HCT116 (cell line): ENCODE data around the gene TMEM81. TPM values are rescaled to one million over a fixed set of nuclear protein-coding genes. Genes with fewer than 3 reads are reported as not detected.

ENCODE experiments used
- ATAC-seq: fragments of 200-7000 bp; cut with Tn5 transposase; 2 replicates; pipeline ENCODE4 v1.9.1; 2020; ENCODE audit warnings: mild to moderate bottlenecking, moderate library complexity
- BruUV-seq: library from RNA; stranded (reverse); fragments of 400-500 nt; replicated peaks from 2 replicates; lab custom pipeline; 2021; lab: Mats Ljungman, UMichigan
- CTCF ChIA-PET: fragments of 300-600 bp; sonication (Branson Sonifier 250); formaldehyde crosslinking; loops from one replicate; lab custom pipeline; 2021; ENCODE audit warnings: antibody characterized with exemption; lab: Charles Lee
- POLR2A ChIA-PET: fragments of 300-600, 350-600 bp; sonication (Branson Sonifier 250); formaldehyde crosslinking; loops from one replicate; lab custom pipeline; 2021; ENCODE audit warnings: antibody characterized with exemption; lab: Charles Lee
- RAD21 ChIA-PET, 2 experiments: fragments of 300-600 bp; sonication (Branson Sonifier 250); formaldehyde crosslinking; loops; one replicate each; lab custom pipeline; 2023; ENCODE audit warnings: low total read pairs in 2 of 2; ENCODE audit not compliant: uncharacterized antibody in 2 of 2, unreplicated experiment in 2 of 2, low non-redundant PET in 1 of 2; lab: Charles Lee
- DNase-seq: peaks from one replicate; pipeline ENCODE4 v3.0.0-alpha.2; 2010; ENCODE audit warnings: low read depth, low spot score
- H2AFZ ChIP-seq: fragments of 200-600 bp; shearing (Covaris generic), sonication (generic); 2 replicates; pipeline ENCODE4 v1.6.1; 2017; ENCODE audit warnings: low read depth, mixed run types, mixed read lengths, antibody characterized with exemption, low read length; ENCODE audit not compliant: poor library complexity, severe bottlenecking
- H3K27ac ChIP-seq: 2 replicates; pipeline ENCODE4 v1.5.1; 2012; ENCODE audit warnings: low read depth, low read length
- H3K27me3 ChIP-seq: fragments of 200-600 bp; sonication (generic); 2 replicates; pipeline ENCODE4 v1.6.1; 2016; ENCODE audit warnings: mixed run types, low read length, mixed read lengths; ENCODE audit not compliant: insufficient read depth
- H3K36me3 ChIP-seq, 2 experiments: fragments of 200-500 bp in 1 of 2; fragments of 200-600 bp in 1 of 2; sonication (Bioruptor generic) in 1 of 2; sonication (generic) in 1 of 2; 2 replicates each; pipeline versions ENCODE4 v1.5.1 to v1.6.1; 2014 to 2016; ENCODE audit warnings: low read length in 2 of 2, inconsistent platforms in 1 of 2, mixed read lengths in 1 of 2, mixed run types in 1 of 2; ENCODE audit not compliant: insufficient read depth in 2 of 2, control insufficient read depth in 1 of 2
- H3K4me1 ChIP-seq, 2 experiments: fragments of 200-600 bp in 1 of 2; sonication (generic) in 1 of 2; 2 replicates each; pipeline versions ENCODE4 v1.5.1 to v1.6.1; 2012 to 2017; ENCODE audit warnings: low read length in 2 of 2, inconsistent platforms in 1 of 2, mild to moderate bottlenecking in 1 of 2, mixed read lengths in 1 of 2, mixed run types in 1 of 2, moderate library complexity in 1 of 2; ENCODE audit not compliant: insufficient read depth in 2 of 2, control insufficient read depth in 1 of 2
- H3K4me2 ChIP-seq: fragments of 200-600 bp; sonication (generic); 2 replicates; pipeline ENCODE4 v1.6.1; 2017; ENCODE audit warnings: mixed run types, low read length, mixed read lengths
- H3K4me3 ChIP-seq, 2 experiments: fragments of 200-600 bp in 1 of 2; sonication (generic) in 1 of 2; replicated peaks in 1 of 2; 2 replicates each; pipeline ENCODE4 v1.5.1; 2011 to 2016; ENCODE audit warnings: low read length in 2 of 2, control low read depth in 1 of 2, low read depth in 1 of 2, mild to moderate bottlenecking in 1 of 2, mixed read lengths in 1 of 2, mixed run types in 1 of 2
- H3K79me2 ChIP-seq: fragments of 200-600 bp; sonication (generic); 2 replicates; pipeline ENCODE4 v1.6.1; 2017; ENCODE audit warnings: mild to moderate bottlenecking, mixed run types, low read length, moderate library complexity, mixed read lengths; ENCODE audit not compliant: insufficient read depth
- H3K9ac ChIP-seq: fragments of 200-600 bp; sonication (generic); 2 replicates; pipeline ENCODE4 v1.6.1; 2016; ENCODE audit warnings: low read length, mixed read lengths
- H3K9me2 ChIP-seq: fragments of 200-600 bp; sonication (generic), shearing (Covaris generic); 2 replicates; pipeline ENCODE4 v1.6.1; 2017; ENCODE audit warnings: mixed run types, mild to moderate bottlenecking, moderate library complexity; ENCODE audit not compliant: insufficient read depth
- H3K9me3 ChIP-seq, 2 experiments: fragments of 200-500 bp in 1 of 2; fragments of 200-600 bp in 1 of 2; sonication (Bioruptor generic) in 1 of 2; sonication (generic) in 1 of 2; 2 replicates each; pipeline ENCODE4 v1.6.1; 2014 to 2017; ENCODE audit warnings: low read length in 2 of 2, mixed read lengths in 2 of 2, inconsistent platforms in 1 of 2, low read depth in 1 of 2, mild to moderate bottlenecking in 1 of 2, mixed run types in 1 of 2, moderate library complexity in 1 of 2; ENCODE audit not compliant: control insufficient read depth in 1 of 2, insufficient read depth in 1 of 2
- H4K20me1 ChIP-seq: fragments of 200-600 bp; sonication (generic), shearing (Covaris generic); 2 replicates; pipeline ENCODE4 v1.6.1; 2017; ENCODE audit warnings: mixed run types, mild to moderate bottlenecking, moderate library complexity; ENCODE audit not compliant: insufficient read depth
- ATF3 ChIP-seq: IDR thresholded peaks from 2 replicates; pipeline ENCODE4 v1.6.1; 2012
- CBX3 ChIP-seq: IDR thresholded peaks from 2 replicates; pipeline ENCODE4 v1.6.1; 2012; ENCODE audit warnings: low read depth
- CEBPB ChIP-seq: IDR thresholded peaks from 2 replicates; pipeline ENCODE4 v1.6.1; 2012; ENCODE audit warnings: low read depth
- CTCF ChIP-seq, 3 experiments: fragments of 200-600 bp in 1 of 3; sonication (generic) in 1 of 3; IDR thresholded peaks in 2 of 3; conservative IDR thresholded peaks in 1 of 3; 2 replicates each; pipeline ENCODE4 v1.5.1; 2012 to 2017; ENCODE audit warnings: low read depth in 2 of 3, low read length in 2 of 3, antibody characterized with exemption in 1 of 3, borderline replicate concordance in 1 of 3, control low read depth in 1 of 3, mild to moderate bottlenecking in 1 of 3, mixed read lengths in 1 of 3, mixed run types in 1 of 3, moderate library complexity in 1 of 3; ENCODE audit not compliant: insufficient read depth in 1 of 3
- EGR1 ChIP-seq: IDR thresholded peaks from 2 replicates; pipeline ENCODE4 v1.6.1; 2012; ENCODE audit warnings: low read depth
- ELF1 ChIP-seq: IDR thresholded peaks from 2 replicates; pipeline ENCODE4 v1.6.1; 2012; ENCODE audit warnings: low read depth, borderline replicate concordance
- EZH2 ChIP-seq: fragments of 200-600 bp; sonication (generic); IDR thresholded peaks from 2 replicates; pipeline ENCODE4 v1.6.1; 2017; ENCODE audit warnings: antibody characterized with exemption, mixed run types
- EZH2phosphoT487 ChIP-seq: fragments of 200-600 bp; IDR thresholded peaks from 2 replicates; pipeline ENCODE4 v1.6.1; 2018; ENCODE audit warnings: antibody characterized with exemption, borderline replicate concordance
- FOSL1 ChIP-seq: IDR thresholded peaks from 2 replicates; pipeline ENCODE4 v1.6.1; 2012; ENCODE audit warnings: low read depth
- JUND ChIP-seq: IDR thresholded peaks from 2 replicates; pipeline ENCODE4 v1.6.1; 2012
- MAX ChIP-seq: IDR thresholded peaks from 2 replicates; pipeline ENCODE4 v1.6.1; 2012
- POLR2A ChIP-seq: IDR thresholded peaks from 2 replicates; pipeline ENCODE4 v1.7.0; 2011; ENCODE audit warnings: borderline replicate concordance; ENCODE audit not compliant: insufficient read depth, insufficient read length; ENCODE audit errors: extremely low read depth
- POLR2AphosphoS5 ChIP-seq: IDR thresholded peaks from 2 replicates; pipeline ENCODE4 v1.6.1; 2011; ENCODE audit warnings: mild to moderate bottlenecking, low read depth, low read length, moderate library complexity
- RAD21 ChIP-seq: IDR thresholded peaks from 2 replicates; pipeline ENCODE4 v1.6.1; 2012; ENCODE audit warnings: low read depth, mild to moderate bottlenecking
- REST ChIP-seq: IDR thresholded peaks from 2 replicates; pipeline ENCODE4 v1.6.1; 2012; ENCODE audit warnings: low read depth
- SIN3A ChIP-seq: IDR thresholded peaks from 2 replicates; pipeline ENCODE4 v1.6.1; 2012; ENCODE audit warnings: low read depth
- SP1 ChIP-seq: IDR thresholded peaks from 2 replicates; pipeline ENCODE4 v1.6.1; 2012; ENCODE audit warnings: low read depth
- SRF ChIP-seq: IDR thresholded peaks from 2 replicates; pipeline ENCODE4 v1.6.1; 2012; ENCODE audit warnings: low read depth
- TCF7L2 ChIP-seq: IDR thresholded peaks from 2 replicates; pipeline ENCODE4 v1.7.0; 2011; ENCODE audit warnings: borderline replicate concordance, inconsistent platforms; ENCODE audit not compliant: insufficient read depth, insufficient read length; ENCODE audit errors: extremely low read depth
- YY1 ChIP-seq: IDR thresholded peaks from 2 replicates; pipeline ENCODE4 v1.6.1; 2011; ENCODE audit warnings: low read length, low read depth, moderate library complexity, mild to moderate bottlenecking; ENCODE audit not compliant: insufficient replicate concordance; ENCODE audit errors: extremely low read depth
- ZFX ChIP-seq: fragments of 450-650 bp; IDR thresholded peaks from 2 replicates; pipeline ENCODE4 v1.6.1; 2017
- ZNF274 ChIP-seq: fragments of 200-500 bp; sonication (Bioruptor generic); IDR thresholded peaks from 2 replicates; pipeline ENCODE4 v1.6.1; 2014; ENCODE audit warnings: mild to moderate bottlenecking, low read depth, low read length, inconsistent platforms
- intact Hi-C: fragments of 100-400 bp; cut with micrococcal nuclease; formaldehyde crosslinking; loops from 2 replicates; pipeline ENCODE4 v1.10.0; 2022
- total RNA-seq: library from RNA; stranded (reverse); gene quantifications from one replicate; pipeline ENCODE4 v1.2.1, GENCODE V29; 2021; ENCODE audit not compliant: unreplicated experiment

Gene TMEM81
- total RNA-seq, 1 experiment from 2014 or later = 4.9 TPM

GRCh38 chr1:205121660-205122488 lies 37.6 kb upstream of the TMEM81 start, which contains the start of gene RBBP5:
TSS of gene RBBP5 (minus strand) at chr1:205121978. CDS start at chr1:205121873, 105 bp downstream.
- ATAC-seq = peak; percentile 99
- ChIA-PET RAD21 (no interaction called here), POLR2A (interaction anchor here (0.8 to 1.2 kb wide), 6 partner anchors 10 to 104 kb away, joined by 3 to 5 read pairs (median 3); no protein-coding TSS in a partner anchor), CTCF (interaction anchor here (0.6 to 2.7 kb wide), 6 partner anchors 12 to 134 kb away, joined by 3 to 9 read pairs (median 5); no protein-coding TSS in a partner anchor)
- no TSS peak for BruUV-seq
- Histone ChIP-seq H3K4me2 (peak within 1 kb of the TSS; percentile 97), H2AFZ (peak within 1 kb of the TSS; percentile 98), H3K36me3 (no peaks in the 10 kb centered on the region), H4K20me1 (no peaks in the 10 kb centered on the region), H3K4me3 (peak within 1 kb of the TSS; percentile 90 to 98), H3K9me3 (no peaks in the 10 kb centered on the region), H3K27ac (peak within 1 kb of the TSS; percentile 70), H3K9ac (peak within 1 kb of the TSS; percentile 81), H3K9me2 (no peaks in the 10 kb centered on the region), H3K4me1 (peaks cover 7 to 22% of the 10 kb centered on the region in 2 experiments; a peak in 3 of 4 replicates), H3K79me2 (peaks cover 45% of the 10 kb centered on the region), H3K27me3 (no peaks in the 10 kb centered on the region)
- DNase-seq = peak; percentile 97
- intact Hi-C loops = loop anchor here (1.0 to 2.0 kb wide), 3 partner anchors 19 to 134 kb away; partner anchors contain the start of gene DSTYK
- TF ChIP-seq SIN3A (peak; percentile 86), ZNF274 (no peak), ZFX (no peak), CBX3 (peak; percentile 99), ATF3 (no peak), EZH2phosphoT487 (no peak), SP1 (peak; percentile 96), ELF1 (peak; percentile 88), SRF (peak; percentile 94), POLR2A (peak; percentile 84), RAD21 (peak; percentile 48), TCF7L2 (peak; percentile 67), JUND (peak; percentile 47), MAX (peak; percentile 78), POLR2AphosphoS5 (peak; percentile 95), FOSL1 (peak; percentile 61; the same call in 1 of the 2 replicates), CEBPB (peak; percentile 76), EGR1 (peak; percentile 84), REST (no peak), EZH2 (no peak), YY1 (peak; percentile 88), CTCF (IDR thresholded peaks at IDR 0.05 in 2 of 3, conservative IDR thresholded peaks at IDR 0.05 in 1 of 3; ENCODE audit: borderline replicate concordance in 1 of 3, insufficient read depth in 1 of 3, low read depth in 2 of 3, low read length in 2 of 3) (peak; percentile 72 to 96 (median 72))
